ENCODE measurements around the gene NPAS1. TPM values are rescaled to one million over a fixed set of nuclear protein-coding genes. Genes with fewer than 3 reads are reported as not detected.

Gene NPAS1
- total and polyA plus RNA-seq, 2 experiments from 2014 or later: 5.6 to 9.8 TPM

- TF ChIP-seq REST (IDR thresholded peaks at IDR 0.05; ENCODE audit: unreplicated experiment) (no peak), CREB1 (CRISPR knock-in tag; IDR thresholded peaks at IDR 0.05; ENCODE audit: low read depth) (no peak), ETS1 (IDR thresholded peaks at IDR 0.05) (no peak), EZH2phosphoT487 (IDR thresholded peaks at IDR 0.05; ENCODE audit: unreplicated experiment) (no peak), ZNF331 (CRISPR knock-in tag; IDR thresholded peaks at IDR 0.05; ENCODE audit: low read depth) (no peak), JUNB (IDR thresholded peaks at IDR 0.05; ENCODE audit: unreplicated experiment) (no peak)
Observed at GRCh38 chr19:47018923-47019322, 714 bp upstream of the NPAS1 start (continued).

GRCh38 chr19:47020132-47020805 is 632 bp downstream of the NPAS1 start:
- no peaks in the 10 kb centered on the region; the same call in 2 of the 3 replicates for H3K9me3 Mint-ChIP-seq
- H3K27ac Mint-ChIP-seq: no peak overlapping the region

More at GRCh38 chr19:47020132-47020805, 632 bp downstream of the NPAS1 start:
- H3K27me3 Mint-ChIP-seq (ENCODE audit: insufficient read depth, low read depth, poor library complexity): peaks cover 55% of the 10 kb centered on the region
- TF ChIP-seq ZNF114 (CRISPR knock-in tag; IDR thresholded peaks at IDR 0.05) (no peak), STAT1 (IDR thresholded peaks at IDR 0.05; ENCODE audit: unreplicated experiment) (no peak), EZH2 (IDR thresholded peaks at IDR 0.05; ENCODE audit: low read depth, unreplicated experiment) (peak; percentile 73)
- no peaks in the 10 kb centered on the region for H3K36me3 Mint-ChIP-seq (ENCODE audit: low read depth)
- peak overlapping the region; percentile 70 for H3K4me3 Mint-ChIP-seq
- H3K27me3 ChIP-seq (ENCODE audit: insufficient read depth): peaks cover 70% of the 10 kb centered on the region
- H3K79me2 ChIP-seq (replicated peaks; ENCODE audit: insufficient read depth): no peaks in the 10 kb centered on the region
- H2AFZ ChIP-seq: peak overlapping the region; percentile 81
- ATAC-seq: peak; percentile 26
- H3K27ac ChIP-seq (ENCODE audit: low read depth): no peak overlapping the region
- H4K20me1 ChIP-seq (replicated peaks; ENCODE audit: insufficient read depth): no peaks in the 10 kb centered on the region; the same call in 1 of the 2 replicates
- H3K36me3 ChIP-seq (ENCODE audit: insufficient read depth): no peaks in the 10 kb centered on the region
- H3F3A ChIP-seq (replicated peaks; ENCODE audit: low read depth): peaks cover 11% of the 10 kb centered on the region; the same call in 1 of the 2 replicates
- no peaks in the 10 kb centered on the region for H3K9me2 ChIP-seq (ENCODE audit: insufficient read depth)
- H3K4me3 ChIP-seq: peak overlapping the region; percentile 62
- peak overlapping the region; percentile 86 for H3K4me2 ChIP-seq
- H3K4me1 Mint-ChIP-seq: peaks cover 10% of the 10 kb centered on the region; the same call in 2 of the 3 replicates
- DNase-seq (ENCODE audit: low spot score): peak; percentile 78
- H3K4me1 ChIP-seq (ENCODE audit: insufficient read depth): peaks cover 14% of the 10 kb centered on the region; the same call in 1 of the 2 replicates

Data from GM23338 (cell line).